ENCODE measurements around the gene HSD17B4. TPM values are rescaled to one million over a fixed set of nuclear protein-coding genes. Genes with fewer than 3 reads are reported as not detected.
"Not testable (repeated sequence)": the region's sequence is repeated elsewhere in the genome, so short reads cannot be mapped to it uniquely, and the experiment has no call there.

The HSD17B4 gene
- total and polyA plus RNA-seq, 8 donors = 162 to 413 (median 207) TPM

GRCh38 chr5:119501671-119502179, 49.4 kb downstream of the HSD17B4 start:
- Histone ChIP-seq H3K27me3 (no peaks in the 10 kb centered on the region), H3K4me1 (no peaks in the 10 kb centered on the region), H3K4me3 (no peak overlapping the region), H3K27ac (no peak overlapping the region), H3K9me3 (peaks cover 0 to 23% of the 10 kb centered on the region in 2 donors), H3K36me3 (peaks cover 0 to 73% of the 10 kb centered on the region in 2 donors)
- ATAC-seq (no peak), DNase-seq (no peak)
- intact Hi-C loops (cut with DNase I) = no loop called here
- TF ChIP-seq, protein P1, sequence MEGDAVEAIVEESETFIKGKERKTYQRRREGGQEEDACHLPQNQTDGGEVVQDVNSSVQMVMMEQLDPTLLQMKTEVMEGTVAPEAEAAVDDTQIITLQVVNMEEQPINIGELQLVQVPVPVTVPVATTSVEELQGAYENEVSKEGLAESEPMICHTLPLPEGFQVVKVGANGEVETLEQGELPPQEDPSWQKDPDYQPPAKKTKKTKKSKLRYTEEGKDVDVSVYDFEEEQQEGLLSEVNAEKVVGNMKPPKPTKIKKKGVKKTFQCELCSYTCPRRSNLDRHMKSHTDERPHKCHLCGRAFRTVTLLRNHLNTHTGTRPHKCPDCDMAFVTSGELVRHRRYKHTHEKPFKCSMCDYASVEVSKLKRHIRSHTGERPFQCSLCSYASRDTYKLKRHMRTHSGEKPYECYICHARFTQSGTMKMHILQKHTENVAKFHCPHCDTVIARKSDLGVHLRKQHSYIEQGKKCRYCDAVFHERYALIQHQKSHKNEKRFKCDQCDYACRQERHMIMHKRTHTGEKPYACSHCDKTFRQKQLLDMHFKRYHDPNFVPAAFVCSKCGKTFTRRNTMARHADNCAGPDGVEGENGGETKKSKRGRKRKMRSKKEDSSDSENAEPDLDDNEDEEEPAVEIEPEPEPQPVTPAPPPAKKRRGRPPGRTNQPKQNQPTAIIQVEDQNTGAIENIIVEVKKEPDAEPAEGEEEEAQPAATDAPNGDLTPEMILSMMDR (IDR thresholded peaks at IDR 0.05) = no peak

DNA sequence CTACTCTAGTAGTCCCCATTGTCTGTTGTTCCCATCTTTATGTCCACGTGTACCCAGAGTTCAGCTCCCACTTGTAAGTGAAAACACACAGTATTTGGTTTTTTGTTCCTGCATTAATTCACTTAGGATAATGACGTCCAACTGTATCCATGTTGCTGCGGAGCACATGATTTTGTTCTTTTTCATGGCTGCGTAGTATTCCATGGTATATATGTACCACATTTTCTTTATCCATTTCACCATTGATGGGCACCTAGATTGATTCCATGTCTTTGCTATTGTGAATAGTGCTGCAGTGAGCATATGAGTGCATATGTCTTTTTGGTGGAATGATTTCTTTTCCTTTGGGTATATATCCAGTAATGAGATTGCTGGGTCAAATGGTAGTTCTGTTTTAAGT, 51.6 kb downstream of the HSD17B4 start:
- H3K4me3 ChIP-seq; H3K27ac ChIP-seq; intact Hi-C loops (cut with DNase I); H3K4me1 ChIP-seq; H3K27me3 ChIP-seq; ATAC-seq; DNase-seq: not testable (repeated sequence)
- Histone ChIP-seq H3K36me3 (peaks cover 0 to 71% of the 10 kb centered on the region in 2 donors), H3K9me3 (peaks cover 0 to 23% of the 10 kb centered on the region in 2 donors)

GRCh38 chr5:119512277-119512676, 60.0 kb downstream of the HSD17B4 start:
- H3K36me3 ChIP-seq = peaks cover 0 to 77% of the 10 kb centered on the region in 2 donors

DNA sequence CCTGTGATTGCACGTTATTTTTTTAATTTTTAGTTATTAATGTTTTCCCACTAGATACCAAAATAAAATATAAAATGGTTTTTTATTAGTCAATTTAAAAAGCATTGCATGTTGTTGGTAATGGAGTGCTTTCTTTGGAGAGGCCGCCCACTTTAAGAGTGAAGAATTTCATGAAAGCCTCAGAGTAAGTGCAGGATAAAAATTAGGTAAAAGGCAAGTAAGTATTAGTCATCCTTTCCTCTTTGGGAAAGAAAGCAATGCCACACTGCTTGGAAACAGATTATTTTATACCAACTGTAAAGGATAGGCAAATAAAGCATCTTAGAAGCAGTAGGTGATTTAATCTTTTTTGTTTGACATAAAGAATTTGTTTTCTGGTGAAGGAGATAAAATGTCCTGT, 62.9 kb downstream of the HSD17B4 start:
- Histone ChIP-seq H3K36me3 (peaks cover 0 to 87% of the 10 kb centered on the region in 2 donors), H3K27ac (no peak overlapping the region), H3K9me3 (no peaks in the 10 kb centered on the region), H3K4me1 (peaks cover 0 to 4% of the 10 kb centered on the region in 2 donors), H3K27me3 (no peaks in the 10 kb centered on the region), H3K4me3 (no peak overlapping the region)
- intact Hi-C loops (cut with DNase I) = no loop called here
- peak; percentile 71 for ATAC-seq
- no peak for DNase-seq
- TF ChIP-seq, protein P1 (IDR thresholded peaks at IDR 0.05) = no peak

More at GRCh38 chr5:119512277-119512676, 60.0 kb downstream of the HSD17B4 start:
- Histone ChIP-seq H3K27ac (no peak overlapping the region), H3K4me1 (peaks cover 0 to 4% of the 10 kb centered on the region in 2 donors), H3K27me3 (no peaks in the 10 kb centered on the region), H3K9me3 (no peaks in the 10 kb centered on the region), H3K4me3 (no peak overlapping the region)
- ATAC-seq = no peak
- intact Hi-C loops (cut with DNase I) = no loop called here
- TF ChIP-seq, protein P1 (IDR thresholded peaks at IDR 0.05) = no peak
- no peak for DNase-seq

GRCh38 chr5:119517115-119517514, 64.8 kb downstream of the HSD17B4 start:
- H3K4me1 ChIP-seq; H3K27ac ChIP-seq; H3K27me3 ChIP-seq; ATAC-seq; H3K4me3 ChIP-seq; H3K9me3 ChIP-seq; intact Hi-C loops (cut with DNase I): not testable (repeated sequence)
- peak in 1 of 4 donors; percentile 47 for DNase-seq
- peaks cover 0 to 80% of the 10 kb centered on the region in 2 donors for H3K36me3 ChIP-seq

DNA sequence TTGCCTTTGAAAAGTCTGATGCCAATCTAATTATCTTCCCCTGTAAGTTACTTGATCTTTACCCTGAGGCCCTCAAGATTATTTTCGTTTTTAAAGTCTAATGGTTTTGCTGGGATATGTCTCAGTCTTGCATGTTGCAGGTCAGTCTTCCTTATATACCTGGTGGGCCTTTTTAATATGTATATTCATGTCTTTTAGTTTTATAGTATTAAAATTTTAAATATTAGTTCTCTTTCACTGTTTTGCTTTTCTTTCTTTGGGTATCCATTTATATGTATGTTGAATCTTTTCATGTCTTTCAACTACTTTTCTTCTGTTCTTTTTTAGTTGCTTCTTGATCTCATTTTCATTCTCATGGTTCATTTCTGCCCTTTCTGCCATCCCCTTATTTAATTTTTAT, 68.9 kb downstream of the HSD17B4 start:
- Histone ChIP-seq H3K9me3 (peaks cover 0 to 3% of the 10 kb centered on the region in 2 donors), H3K36me3 (peaks cover 0 to 63% of the 10 kb centered on the region in 2 donors), H3K27ac (no peak overlapping the region), H3K4me3 (no peak overlapping the region), H3K27me3 (no peaks in the 10 kb centered on the region), H3K4me1 (no peaks in the 10 kb centered on the region)
- ATAC-seq (no peak), DNase-seq (no peak)
- TF ChIP-seq, protein P1 (IDR thresholded peaks at IDR 0.05) = no peak
- intact Hi-C loops (cut with DNase I) = no loop called here

Measured in left lung (tissue), 10 donors.